ENCODE data around the gene SLMAP. TPM values are rescaled to one million over a fixed set of nuclear protein-coding genes. Genes with fewer than 3 reads are reported as not detected.

Gene SLMAP
- total RNA-seq, 2 donors from 2014 or later = 213 to 259 TPM

DNA sequence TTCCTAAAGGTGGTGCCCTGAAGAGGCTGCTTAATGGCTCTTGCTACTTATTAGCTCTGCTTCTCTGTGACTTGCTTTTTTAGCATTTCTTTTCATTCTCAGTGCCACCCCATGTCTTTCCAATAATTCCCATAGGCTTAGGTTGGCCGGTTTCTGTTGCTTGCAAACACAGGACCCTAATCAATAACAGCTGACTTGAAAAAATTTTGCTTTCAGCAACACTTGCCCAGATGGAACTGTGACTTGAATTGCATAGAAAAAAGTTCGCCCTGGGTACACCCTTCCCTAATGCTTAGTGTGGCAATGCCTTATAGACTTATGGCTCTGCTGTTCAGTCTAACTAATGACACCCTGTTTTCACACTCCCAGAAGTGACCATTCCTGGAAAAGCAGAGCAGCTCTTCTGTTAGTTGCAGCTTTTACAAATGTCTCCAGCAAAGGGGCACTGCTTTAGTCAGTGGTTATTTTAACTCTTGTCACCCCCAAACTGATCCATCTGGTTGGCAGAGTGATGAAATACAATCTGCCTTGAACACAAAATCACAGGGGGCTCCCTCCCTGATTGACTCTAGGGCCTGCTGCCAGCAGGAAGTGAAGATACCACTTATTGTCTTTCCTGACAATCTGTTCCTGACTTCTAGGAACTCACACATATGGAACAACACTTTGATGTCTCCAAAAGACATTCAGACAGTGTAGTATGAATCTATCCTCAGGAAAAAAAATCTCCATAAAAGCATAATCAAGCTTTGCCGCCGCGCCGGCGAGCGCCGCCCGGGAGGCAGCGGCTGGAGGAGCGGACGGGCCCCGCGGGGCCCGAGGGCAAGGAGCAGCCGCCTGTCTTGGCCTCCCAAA lies 9.7 kb upstream of the SLMAP start:
- intact Hi-C loops (cut with DNase I) = no loop called here
- no peak for ATAC-seq

DNA sequence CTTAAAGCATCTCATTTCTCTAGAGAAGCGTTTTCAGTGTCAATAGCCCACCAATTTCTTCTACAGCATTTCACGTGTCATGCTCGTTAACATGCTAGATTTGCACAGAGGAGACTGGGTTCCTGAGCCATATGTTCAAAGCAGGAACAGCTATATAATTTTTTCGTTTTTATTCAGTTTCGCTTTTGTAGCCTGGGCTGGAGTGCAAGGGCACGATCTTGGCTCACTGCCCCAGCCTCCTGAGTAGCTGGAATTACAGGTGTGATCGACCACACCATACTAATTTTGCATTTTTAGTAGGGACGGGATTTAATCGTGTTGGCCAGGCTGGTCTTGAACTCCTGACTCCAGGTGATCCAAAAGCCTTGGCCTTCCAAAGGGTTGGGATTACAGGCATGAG lies 6.6 kb upstream of the SLMAP start:
- no peak for DNase-seq
- no peak for ATAC-seq
- intact Hi-C loops (cut with DNase I) = no loop called here

More for the DNA sequence above, 9.7 kb upstream of the SLMAP start:
- DNase-seq = no peak

DNA sequence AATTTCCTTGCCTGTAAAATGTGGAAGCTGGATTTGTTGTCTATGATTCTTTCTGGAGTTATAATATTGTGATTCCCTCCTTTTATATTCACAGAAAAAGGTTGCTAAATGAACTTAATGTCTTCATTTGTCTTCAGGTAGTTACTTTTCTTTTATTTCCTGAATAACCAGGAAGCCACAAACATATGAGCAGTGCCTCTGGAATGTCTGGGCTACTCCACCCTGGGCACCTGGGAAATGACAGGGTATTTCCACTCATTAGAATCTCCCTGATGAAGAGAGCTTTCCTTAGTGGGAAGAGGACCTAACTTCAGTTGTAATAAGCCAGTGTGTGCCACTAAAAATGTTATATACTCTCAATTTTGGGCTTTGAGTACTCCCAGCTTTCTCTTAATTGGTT lies 3.8 kb upstream of the SLMAP start:
- intact Hi-C loops (cut with DNase I) = no loop called here
- no peak for ATAC-seq

DNA sequence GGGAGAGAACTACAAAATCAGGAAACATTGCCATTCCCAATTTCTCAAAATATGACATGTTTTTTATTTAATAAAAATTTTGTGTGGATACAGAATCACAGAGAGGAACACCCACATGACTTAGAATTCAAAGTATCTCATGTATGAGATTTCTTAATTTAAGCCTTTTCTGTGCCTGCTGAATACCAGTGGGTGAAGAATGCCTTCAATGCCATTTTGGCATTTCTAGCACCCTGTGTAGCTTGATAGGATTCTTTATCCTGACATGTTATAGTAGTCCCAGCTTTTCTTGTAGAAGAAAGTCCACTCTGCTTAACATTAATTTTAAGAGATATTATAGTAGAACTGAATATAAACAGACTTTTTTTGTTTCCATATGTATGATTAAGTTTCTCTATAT lies 3.1 kb upstream of the SLMAP start:
- intact Hi-C loops (cut with DNase I) = no loop called here
- ATAC-seq = no peak
- DNase-seq = no peak

More for the DNA sequence above, 3.8 kb upstream of the SLMAP start:
- no peak for DNase-seq

DNA sequence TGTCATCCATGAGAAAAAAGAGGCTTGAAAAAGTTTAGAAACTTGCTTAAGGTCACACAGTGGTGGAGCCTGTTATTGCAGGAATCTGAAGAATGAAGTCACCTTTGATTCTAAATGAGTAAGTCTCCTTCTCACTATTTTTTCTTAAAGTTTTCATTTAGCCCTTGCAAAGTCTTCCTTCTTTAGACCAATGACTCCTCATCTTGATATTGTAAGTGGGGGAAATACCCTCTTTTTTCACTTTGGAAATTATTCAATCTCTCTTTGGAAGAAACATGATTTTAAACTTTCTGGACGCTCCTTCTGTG lies 787 bp upstream of the SLMAP start:
- intact Hi-C loops (cut with DNase I) = no loop called here
- no peak for DNase-seq
- no peak for ATAC-seq

DNA sequence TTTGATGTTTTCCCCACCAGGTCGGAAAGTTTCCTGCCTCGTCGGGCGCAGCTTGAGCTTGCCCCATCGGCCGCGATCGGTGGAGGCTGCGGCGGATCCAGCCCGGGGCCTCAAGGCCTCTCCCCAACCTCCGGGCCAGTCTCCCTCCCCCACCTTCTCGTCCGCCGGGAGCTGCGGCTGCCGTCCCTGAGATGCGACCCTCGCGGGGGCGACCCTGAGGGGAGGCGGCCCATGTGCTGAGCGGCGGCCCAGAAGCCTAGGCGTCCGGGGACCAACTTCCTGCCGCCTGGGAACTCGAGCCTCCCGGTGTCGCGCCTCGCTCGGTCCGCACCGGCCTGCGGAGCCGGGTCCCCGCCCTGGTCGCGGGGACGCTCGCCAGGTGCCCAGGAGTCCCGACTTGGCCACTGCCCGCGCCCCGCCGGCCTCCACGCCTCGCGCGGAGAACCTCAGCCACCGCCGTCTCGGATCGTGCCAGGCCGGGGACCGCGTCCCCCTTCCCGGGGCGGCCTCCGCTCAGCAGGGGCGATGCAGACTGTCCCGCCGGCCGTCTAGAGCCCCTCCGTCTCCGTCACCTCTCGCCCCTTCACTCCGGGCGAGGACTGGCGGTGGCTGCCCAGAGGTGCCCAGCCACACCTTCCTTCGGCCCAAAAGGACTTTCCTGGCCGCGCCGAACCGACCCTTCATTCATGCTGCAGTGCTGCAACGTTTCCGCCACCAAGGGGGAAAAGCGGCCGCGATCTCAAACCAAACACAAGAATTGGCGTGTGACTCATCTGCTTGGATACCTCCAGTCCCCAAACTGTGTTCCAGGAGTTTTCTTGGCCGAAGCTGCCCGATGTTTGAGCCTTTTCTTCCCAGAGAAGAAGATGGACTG lies 656 bp downstream of the SLMAP start:
- intact Hi-C loops (cut with DNase I) = loop anchor here in 1 of 2 donors (1.0 kb wide), 1 partner anchor 64 kb away; no protein-coding TSS in a partner anchor
- peak; percentile 63 for DNase-seq

DNA sequence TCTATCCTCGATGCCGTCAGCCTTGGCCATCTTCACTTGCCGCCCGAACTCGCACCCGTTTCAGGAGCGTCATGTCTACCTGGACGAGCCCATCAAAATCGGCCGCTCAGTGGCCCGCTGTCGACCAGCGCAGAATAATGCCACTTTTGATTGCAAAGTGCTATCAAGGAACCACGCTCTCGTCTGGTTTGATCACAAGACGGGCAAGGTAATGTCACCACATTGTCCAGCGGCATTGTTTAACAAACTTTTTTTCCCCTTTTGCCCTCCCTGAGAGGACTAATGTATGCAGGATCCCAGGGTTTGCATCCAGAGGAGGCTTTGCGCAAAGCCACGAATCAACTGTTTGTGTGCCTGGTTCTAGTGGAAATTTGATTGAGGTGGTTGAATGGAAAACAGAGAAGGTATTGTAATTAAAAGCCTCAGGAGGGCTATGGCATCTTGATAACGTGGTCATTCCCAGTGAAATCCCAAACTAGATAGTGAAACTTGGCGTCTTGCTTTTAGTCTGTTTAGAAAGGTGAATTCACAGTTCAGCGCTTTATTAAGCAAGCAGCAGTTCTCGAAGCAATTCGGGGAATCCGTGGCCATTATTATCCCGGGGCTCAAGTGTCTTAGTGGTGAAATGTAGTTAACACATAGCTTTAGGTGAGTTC lies 1.7 kb downstream of the SLMAP start:
- intact Hi-C loops (cut with DNase I) = no loop called here
- DNase-seq (no peak), ATAC-seq (no peak)

More for the DNA sequence above, 656 bp downstream of the SLMAP start:
- ATAC-seq = peak; percentile 38 to 52

DNA sequence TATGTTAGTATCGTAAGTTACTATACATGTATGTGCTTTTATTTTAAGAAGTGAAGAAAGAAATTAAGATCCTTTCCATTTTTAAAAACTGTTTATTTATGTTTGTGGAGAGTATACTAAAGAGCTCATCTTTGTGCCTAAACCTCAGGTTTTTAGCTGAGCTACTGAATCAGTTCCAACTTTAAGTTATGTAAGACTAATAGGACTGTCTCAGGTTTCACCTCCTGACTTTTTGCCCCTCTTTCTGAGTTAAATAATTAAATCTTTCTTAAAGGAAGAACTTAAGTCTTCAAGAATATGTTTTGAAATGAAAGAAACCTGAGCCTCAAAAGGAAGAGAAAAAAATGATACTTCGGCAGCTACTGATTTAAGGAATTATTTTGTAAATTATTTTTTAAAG lies 2.6 kb downstream of the SLMAP start:
- DNase-seq = no peak
- ATAC-seq = no peak
- intact Hi-C loops (cut with DNase I) = no loop called here

DNA sequence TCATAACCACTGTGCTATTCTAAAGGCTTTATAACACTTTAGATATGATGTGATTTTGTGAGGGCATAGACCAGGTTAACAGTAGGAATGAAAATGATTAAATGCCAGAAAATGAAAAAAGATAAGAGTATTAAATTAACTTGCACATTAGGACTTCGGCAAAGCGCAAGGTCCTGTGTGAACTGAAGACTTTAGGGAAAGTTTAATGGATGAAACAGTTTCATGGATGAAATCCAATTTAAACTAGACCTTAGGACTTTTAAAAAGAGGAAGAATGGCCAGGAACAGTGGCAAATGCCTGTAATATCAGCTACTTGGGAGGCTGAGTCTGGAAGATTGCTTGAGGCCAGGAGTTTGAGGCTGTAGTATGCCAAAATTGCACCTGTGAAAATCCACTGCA lies 8.7 kb downstream of the SLMAP start:
- intact Hi-C loops (cut with DNase I) = no loop called here
- ATAC-seq = no peak
- DNase-seq = no peak

DNA sequence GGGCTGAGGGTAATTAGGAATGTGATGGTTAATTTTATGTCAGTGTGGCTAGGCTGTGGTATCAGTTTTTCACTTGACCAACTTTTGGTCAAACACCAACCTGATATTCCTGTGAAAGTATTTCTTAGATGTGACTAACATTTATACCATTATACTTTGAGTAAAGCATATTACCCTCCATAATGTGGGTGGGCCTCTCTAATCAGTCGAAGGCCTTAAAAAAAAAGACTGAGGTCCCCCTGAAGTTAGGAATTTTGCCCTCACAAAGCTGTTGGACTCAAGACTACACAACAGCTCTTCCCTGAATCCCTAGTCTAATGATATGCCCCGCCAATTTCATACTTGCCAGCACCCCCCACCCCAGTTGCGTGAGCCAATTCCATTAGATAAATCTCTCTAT lies 12.5 kb downstream of the SLMAP start:
- intact Hi-C loops (cut with DNase I) = no loop called here
- DNase-seq (no peak), ATAC-seq (no peak)

DNA sequence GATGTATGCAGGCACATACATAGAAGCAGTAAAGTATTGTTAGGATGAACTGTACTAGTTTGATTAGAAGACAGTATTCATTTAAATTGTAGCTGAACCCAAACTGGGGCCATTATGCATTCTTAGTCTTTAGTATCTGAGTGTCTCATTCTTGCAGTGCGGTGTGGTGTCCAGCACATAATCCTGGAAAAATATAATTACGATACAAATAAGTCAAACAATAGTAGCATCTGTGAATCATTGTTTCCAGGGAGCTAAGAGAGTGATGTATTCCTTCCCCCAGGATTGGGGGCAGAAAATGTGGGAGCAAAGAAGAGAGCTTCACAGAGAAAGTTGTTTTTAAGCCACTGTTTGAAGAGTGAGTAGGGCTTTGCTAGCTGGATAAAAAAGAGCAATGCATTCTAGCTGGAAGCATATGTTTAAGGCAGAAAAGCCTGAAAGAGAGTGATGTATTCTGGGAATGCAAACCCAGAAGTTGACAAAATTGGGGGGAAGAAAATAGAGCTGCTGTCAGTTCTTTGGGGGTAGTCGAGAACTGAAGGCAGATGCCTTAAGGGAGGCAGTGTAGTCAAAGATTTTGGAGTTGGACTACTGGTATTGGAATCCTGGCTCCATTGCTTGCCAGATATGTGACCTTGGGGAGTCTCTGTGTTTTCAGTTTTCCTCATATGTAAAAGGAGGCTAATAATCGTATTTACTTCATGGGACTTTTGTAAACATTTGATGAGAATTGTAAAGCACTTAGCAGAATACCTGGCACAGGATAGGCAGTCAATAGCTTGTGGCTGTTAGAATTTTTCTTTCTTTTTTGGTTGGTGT lies 14.1 kb downstream of the SLMAP start:
- DNase-seq (no peak), ATAC-seq (no peak)
- intact Hi-C loops (cut with DNase I) = no loop called here

DNA sequence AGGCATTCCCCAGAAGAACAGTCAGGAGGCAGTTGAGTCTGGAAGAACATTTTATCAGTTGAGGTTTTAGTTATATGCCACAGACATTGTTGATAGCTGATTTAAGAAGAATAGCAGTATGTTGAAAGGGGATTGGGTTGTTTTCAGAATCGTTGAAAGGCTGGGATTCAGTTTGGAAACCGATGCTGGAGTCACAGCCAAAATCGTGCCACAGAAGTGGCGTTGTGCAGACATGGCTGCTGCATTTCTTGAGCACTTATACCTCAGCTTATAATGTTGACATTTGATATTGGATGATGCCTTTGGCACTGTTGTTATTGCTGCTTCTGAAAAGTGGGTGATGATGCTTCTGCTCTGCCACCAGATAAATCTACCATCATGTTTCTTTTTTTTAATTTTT lies 16.1 kb downstream of the SLMAP start:
- ATAC-seq (no peak), DNase-seq (no peak)
- intact Hi-C loops (cut with DNase I) = no loop called here

DNA sequence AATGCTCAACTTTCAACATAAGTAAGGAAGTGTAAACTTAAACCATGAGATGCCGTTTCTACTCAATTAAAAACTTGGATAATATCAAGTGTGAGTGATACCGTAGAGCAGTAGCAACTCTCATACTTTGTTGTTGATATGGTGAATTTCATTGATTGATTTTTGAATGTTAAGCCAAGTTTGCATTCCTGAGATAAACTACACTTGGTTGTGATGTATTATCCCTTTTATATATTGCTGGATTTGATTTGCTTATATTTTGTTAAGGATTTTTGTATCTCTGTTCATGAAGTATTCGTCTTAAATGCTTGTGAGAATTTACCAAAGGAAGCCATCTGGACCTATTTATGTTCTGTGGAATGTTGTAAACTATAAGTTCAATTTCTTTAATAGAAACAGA lies 21.7 kb downstream of the SLMAP start:
- intact Hi-C loops (cut with DNase I) = no loop called here
- DNase-seq = no peak
- ATAC-seq = no peak

DNA sequence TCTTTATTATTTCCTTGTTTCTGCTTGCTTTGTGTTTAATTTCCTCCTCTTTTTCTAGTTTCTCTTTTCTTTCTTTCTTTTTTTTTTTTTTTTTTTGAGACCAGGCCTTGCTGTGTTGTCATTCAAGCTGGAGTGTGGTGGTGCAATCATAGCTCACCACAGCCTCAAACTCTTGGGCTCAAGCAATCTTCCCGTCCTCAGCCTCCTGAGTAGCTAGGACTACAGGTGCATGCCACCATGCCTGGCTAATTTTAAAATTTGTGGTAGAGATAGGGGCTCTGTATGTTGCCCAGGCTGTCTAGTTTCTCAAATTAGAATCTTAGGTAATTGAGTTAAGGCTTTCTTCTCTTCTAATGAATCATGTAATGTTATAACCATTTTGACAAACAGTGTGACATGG lies 22.4 kb downstream of the SLMAP start:
- DNase-seq (no peak), ATAC-seq (no peak)
- intact Hi-C loops (cut with DNase I) = no loop called here

DNA sequence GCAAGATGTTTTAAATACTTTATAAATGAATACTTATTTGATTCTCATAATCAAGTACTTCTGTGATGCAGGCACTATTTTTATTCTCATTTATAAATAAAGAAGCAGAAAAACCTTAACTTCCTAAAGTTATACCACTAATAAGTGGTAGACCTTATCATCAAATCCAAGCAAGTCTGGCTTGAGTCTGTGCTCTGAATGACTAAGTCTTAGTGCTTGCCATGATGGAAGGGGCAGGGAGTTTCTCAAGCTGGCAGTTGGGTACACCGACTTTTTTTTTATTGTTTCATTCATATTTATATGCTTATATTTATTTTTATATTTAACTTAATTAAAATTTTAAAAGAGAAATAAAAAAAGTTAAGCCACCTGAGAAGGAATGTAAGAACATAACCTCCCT lies 23.6 kb downstream of the SLMAP start:
- no peak for ATAC-seq
- intact Hi-C loops (cut with DNase I) = no loop called here
- no peak for DNase-seq

DNA sequence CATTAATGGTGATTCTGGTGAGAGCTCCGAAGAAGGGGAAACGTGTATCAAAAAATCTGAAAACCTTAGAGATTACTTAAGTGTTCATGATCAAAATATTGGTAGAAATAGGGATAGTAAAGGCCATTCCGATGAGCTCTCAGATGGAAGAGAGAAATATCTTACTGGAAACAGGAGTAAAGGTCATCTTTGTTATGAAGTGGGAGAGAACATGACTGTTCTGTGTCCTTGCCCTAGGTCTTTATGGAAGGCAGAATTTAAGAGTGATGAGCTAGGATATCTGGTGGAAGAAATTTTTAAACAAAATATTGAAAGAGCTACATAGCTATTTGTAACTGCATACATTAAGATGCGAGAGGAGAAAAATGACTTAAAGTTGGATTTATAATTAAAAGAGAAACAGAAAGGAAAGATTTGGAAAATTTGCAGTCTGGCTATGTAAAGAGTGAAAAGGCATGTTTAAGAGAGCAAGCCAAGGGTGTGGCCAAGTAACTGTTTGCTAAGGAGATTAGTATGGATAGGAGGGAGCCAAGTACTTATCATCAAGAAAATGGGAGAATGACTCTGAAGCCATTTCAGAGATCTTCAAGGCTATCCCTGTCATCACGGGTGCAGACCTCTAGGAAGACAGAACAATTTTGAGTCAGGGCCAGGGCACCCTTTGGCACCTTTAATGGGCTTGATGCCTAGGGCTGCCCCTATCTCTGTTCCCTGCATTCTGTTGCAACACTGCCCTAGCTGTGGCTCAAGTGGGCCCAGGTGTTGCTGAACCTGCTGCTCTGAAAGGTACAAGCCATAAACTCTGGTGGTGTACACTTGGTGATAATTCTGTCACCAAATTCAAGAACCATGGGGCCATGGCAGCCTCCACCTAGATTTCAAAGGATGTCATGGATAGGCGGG lies 27.3 kb downstream of the SLMAP start:
- ATAC-seq (peak in 1 of 2 donors; percentile 76), DNase-seq (no peak)
- intact Hi-C loops (cut with DNase I) = no loop called here

DNA sequence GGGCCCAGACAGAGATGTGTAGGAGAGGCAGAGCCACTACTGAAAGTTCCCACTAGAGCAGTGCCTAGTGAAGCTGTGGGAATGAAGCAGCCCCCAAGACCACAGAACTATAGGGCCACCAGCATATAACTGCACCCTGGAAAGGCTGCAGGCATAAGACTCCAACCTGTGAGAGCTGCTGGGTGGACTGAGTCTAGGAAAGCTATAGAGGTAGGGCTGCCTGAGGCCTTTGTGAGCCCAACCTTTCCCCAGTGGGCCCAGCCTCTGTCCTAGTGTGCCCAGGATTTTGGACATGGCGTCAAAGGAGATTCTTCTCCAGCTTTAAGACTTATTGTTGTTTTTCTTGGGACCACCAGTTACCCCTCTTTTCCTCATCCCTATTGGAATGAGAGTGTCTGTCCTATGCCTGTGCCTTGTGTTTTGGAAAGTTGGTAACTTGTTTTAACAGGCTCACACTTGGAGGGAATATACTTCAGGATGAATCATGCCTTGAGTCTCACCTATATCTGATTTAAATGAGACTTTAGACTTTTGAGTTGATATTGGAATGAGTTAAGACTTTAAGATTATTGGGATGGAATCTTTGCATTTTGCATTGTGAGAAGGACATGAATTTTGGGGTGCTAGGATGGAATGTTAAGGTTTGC lies 28.1 kb downstream of the SLMAP start:
- intact Hi-C loops (cut with DNase I) = no loop called here
- DNase-seq = no peak
- no peak for ATAC-seq

DNA sequence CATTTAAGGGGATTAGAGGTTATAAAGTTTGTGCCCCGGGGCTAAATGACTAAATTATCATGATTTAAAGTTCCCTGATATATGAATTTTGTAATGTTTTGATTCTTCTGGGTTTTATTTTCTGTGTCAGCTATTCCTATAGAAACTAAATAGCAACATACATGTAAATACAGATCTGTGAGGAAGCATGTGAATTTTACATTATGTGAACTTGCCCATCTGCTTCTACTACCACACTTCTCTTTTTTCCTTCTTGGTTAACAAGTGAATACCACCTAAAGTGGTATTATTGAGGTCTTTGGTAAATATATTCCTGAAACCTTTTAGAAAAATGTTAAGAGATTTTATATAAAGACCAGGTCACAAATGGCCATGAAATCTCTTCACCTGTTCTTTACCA lies 29.3 kb downstream of the SLMAP start:
- no peak for ATAC-seq
- no peak for DNase-seq
- intact Hi-C loops (cut with DNase I) = no loop called here
